GM12872 (cell line): Measurements from ENCODE around the gene CHRNA1.

Source experiments
- TF ChIP-seq, protein P1 (sequence below): IDR thresholded peaks from 3 replicates; pipeline ENCODE4 v1.5.1; 2011; ENCODE audit warnings: low read depth, mild to moderate bottlenecking, low read length, moderate library complexity; ENCODE audit not compliant: insufficient read depth

Gene CHRNA1

DNA sequence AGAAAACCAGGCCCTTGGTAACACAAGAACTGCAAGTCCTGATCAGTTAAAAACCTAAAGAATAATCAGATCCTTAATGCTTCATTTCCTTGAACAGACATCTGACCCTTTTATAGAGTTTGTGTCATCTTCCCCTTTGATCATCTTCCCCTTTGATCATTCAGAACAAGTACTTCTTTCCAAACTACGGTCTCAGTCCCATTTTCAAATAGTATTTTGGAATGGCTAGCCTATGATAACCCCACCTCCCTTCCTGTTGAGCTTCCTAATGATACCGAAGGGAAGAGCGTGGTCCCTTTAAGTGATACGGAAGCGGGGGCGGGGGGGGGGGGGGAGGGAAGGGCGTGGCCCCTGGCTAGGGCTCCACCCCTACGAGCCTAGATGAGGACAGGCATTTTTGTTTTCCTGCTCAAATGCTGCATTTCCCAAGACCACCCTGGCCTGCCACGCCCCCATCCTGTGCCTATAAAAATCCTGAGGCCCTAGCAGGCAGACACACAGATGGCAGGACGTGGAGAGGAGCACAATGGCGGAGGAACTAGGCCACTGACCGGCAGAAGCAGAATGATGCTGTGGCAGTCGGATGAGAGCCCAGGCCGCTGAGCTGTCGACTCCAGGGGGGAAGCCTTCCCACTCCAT, 24.1 kb upstream of the CHRNA1 start:
- TF ChIP-seq, protein P1, sequence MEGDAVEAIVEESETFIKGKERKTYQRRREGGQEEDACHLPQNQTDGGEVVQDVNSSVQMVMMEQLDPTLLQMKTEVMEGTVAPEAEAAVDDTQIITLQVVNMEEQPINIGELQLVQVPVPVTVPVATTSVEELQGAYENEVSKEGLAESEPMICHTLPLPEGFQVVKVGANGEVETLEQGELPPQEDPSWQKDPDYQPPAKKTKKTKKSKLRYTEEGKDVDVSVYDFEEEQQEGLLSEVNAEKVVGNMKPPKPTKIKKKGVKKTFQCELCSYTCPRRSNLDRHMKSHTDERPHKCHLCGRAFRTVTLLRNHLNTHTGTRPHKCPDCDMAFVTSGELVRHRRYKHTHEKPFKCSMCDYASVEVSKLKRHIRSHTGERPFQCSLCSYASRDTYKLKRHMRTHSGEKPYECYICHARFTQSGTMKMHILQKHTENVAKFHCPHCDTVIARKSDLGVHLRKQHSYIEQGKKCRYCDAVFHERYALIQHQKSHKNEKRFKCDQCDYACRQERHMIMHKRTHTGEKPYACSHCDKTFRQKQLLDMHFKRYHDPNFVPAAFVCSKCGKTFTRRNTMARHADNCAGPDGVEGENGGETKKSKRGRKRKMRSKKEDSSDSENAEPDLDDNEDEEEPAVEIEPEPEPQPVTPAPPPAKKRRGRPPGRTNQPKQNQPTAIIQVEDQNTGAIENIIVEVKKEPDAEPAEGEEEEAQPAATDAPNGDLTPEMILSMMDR, result no peak

DNA sequence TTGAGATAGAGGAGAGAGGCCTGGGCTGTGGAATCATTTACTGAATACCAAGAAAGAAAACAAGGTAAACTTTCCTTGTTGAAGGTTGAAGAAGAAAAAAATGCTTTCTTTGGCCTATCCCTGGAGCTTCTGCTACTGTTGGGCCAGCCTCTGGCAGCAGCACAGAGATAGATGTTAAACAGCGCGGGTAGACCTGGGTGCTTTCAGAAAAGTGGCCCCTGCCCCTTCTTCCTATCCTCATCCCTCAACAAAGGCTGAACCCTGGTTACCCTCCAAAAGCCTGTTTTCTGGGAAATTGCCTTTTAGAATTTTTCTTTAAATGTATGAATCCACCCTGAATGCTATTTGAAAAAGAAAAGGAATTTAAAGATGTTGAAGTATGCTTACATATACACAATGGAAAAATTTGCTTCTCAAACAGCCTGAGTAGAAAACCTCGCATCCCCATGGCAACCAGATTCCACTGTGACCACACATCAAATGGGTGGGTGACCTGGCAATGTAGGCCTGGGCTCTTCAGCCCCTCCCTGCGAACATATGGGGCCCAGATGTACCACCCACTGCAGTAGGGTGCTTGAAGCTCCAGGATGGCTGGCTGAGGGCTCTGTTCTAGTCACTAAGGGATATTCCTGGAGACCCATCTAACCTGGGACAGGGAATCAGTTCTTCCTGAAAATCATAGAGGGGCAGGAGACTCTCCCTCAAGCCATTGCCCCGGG, 23.4 kb upstream of the CHRNA1 start:
- TF ChIP-seq, protein P1, result no peak

DNA sequence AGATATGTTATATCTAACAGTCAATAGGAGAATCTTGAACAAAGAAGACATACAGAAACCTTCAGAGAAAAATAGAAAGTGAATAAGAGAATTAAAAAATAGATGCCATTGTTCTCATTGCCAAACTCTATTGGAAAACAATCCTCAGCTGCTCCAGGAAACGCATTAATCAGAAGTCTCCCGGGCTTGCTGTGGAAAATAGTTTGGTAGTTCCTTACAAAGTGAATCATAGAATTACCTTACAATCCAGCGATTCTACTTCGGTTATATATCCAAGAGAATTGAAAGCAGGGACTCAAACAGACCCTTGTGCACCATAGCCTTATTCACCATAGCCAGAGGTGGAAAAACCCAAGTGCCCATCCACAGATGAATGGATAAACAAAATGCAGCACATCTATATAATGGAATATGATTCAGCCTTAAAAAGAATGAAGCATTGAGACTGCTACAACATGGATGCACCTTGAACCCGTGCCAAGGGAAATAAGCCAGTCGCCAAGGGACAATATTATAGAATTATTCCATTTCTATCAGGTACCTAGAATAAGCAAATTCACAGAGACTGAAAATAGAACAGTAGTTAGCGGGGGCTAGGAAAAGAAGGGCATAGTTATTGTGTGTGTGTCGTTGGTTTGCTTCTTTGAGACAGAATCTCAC, 21.9 kb upstream of the CHRNA1 start:
- TF ChIP-seq, protein P1, result no peak

DNA sequence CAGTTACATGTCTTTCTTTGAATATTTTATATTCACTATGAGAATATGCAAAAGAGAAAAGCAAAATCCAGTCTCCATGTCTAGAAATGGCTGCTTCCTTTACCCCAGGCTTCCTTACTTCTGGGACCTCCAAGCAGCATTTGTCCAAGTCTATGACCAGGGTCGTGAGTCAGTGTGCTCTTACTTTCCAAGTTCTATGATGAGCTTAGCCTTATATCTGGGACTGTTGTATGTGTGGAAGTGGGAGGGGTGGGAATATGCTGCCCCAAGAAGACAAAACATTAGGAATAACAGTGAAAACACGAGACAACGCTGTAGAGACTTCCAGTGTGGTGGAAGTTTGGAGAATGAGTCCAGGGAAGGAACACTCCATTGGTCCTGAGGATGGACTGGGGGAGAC, 21.2 kb upstream of the CHRNA1 start:
- TF ChIP-seq, protein P1, result no peak

DNA sequence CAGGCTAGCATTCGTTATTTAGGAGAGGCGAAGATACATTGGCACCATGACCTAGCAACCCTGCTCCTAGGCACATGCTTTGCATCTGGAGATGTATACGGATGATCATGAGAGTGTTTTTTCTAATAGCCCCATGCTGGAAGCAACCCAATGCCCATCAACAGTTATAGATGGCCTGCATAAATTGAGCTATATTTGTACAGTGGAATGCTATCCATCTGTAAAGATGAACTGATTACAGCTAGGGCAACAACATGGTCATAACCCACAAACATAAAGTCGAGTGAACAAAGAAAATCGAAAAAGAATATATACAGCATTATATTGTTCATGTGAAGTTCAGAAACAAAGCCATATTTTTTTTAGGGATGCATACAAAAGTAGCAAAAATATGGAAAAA, 20.6 kb upstream of the CHRNA1 start:
- TF ChIP-seq, protein P1, result no peak

DNA sequence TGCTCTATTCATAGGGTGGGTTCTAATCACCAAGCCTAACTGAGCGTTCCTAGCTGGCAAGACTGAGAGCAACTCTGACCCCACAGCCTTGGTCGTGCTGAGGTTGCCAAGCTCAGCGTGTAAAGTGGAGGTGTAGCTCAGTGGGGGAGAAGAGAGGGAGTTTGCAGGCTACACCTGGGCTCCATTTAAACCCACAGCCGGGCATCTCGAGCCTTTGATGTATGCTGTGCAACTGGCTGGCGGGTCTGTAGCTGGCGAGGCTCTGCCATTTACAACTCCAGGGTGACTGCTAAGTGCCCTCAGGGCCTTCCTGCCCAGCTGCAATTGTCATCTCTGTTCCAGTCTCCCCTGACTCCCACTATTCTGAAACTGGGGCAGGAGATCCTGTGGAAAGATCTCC, 20.0 kb upstream of the CHRNA1 start:
- TF ChIP-seq, protein P1, result no peak

DNA sequence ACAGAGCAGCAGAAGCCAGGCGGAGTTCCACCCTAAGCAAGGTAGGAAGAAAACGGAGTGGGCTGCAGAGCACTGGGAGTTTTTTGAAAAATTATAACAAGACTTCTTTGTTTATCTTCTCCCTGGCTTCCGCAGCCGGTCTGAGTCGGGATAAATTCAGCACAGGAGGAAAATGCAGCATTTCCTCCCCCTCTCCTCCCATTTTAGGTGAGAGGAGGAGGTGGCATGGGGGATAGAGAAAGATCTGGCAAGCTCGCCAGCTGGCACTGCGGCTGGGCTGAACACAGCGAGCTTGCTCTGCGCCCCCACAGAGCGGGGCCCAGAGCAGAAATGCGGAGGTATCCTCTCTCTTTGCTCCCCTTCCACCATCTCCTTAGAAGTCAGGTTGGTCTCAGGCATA, 17.7 kb upstream of the CHRNA1 start:
- TF ChIP-seq, protein P1, result no peak
